Measurements from ENCODE around the gene MIEN1.

GRCh38 chr17:39679521-39680192 is 50.7 kb downstream of the MIEN1 start:
- TF ChIP-seq ZNF274 (IDR thresholded peaks at IDR 0.05; ENCODE audit: low read depth, low read length) (no peak), SUZ12 (IDR thresholded peaks at IDR 0.05; ENCODE audit: extremely low read depth, insufficient read depth, insufficient read length) (no peak)
